Stimulated activated CD8-positive, alpha-beta memory T cell treated with anti-CD3 and anti-CD28 coated beads, Interleukin-4, amount 100 ng/mL, for 48 hours (primary cell): ENCODE measurements around the gene CEACAM7.
"Not testable (repeated sequence)": the region's sequence is repeated elsewhere in the genome, so short reads cannot be mapped to it uniquely, and the experiment has no call there.

Source experiments
- DNase-seq: peaks from one replicate; pipeline ENCODE4 v3.0.0-alpha.2; 2020

CEACAM7 gene

GRCh38 chr19:41688098-41688497 lies at the start of gene CEACAM7:
Gene CEACAM7 (minus strand): TSS chr19:41688270. CDS start chr19:41688165, 105 bp downstream.
- no peak for DNase-seq

- no peak for DNase-seq
These were observed 47.1 kb upstream of the CEACAM7 start for GRCh38 chr19:41735071-41735600.

GRCh38 chr19:41734585-41734984 lies 46.5 kb upstream of the CEACAM7 start:
- DNase-seq: no peak

- no peak for DNase-seq
These were observed 46.1 kb upstream of the CEACAM7 start for GRCh38 chr19:41734156-41734555.

- no peak for DNase-seq
These were observed 38.4 kb upstream of the CEACAM7 start for GRCh38 chr19:41726493-41726892.

GRCh38 chr19:41720103-41720502 lies 32.0 kb upstream of the CEACAM7 start:
- DNase-seq: no peak

- DNase-seq: no peak
These were observed 30.7 kb upstream of the CEACAM7 start for GRCh38 chr19:41718761-41719160.

- DNase-seq: no peak
These were observed 26.5 kb upstream of the CEACAM7 start for GRCh38 chr19:41714598-41714997.

GRCh38 chr19:41711376-41712261 lies 23.5 kb upstream of the CEACAM7 start:
- no peak for DNase-seq

- DNase-seq: no peak
These were observed 22.0 kb upstream of the CEACAM7 start for GRCh38 chr19:41709951-41710645.

GRCh38 chr19:41709516-41709915 lies 21.4 kb upstream of the CEACAM7 start:
- not testable (repeated sequence) for DNase-seq

- DNase-seq: no peak
These were observed 20.4 kb upstream of the CEACAM7 start, which contains the start of gene CEACAM5 for GRCh38 chr19:41708481-41708880. Gene CEACAM5 (plus strand): TSS chr19:41708626. CDS start chr19:41708732, 106 bp downstream.

GRCh38 chr19:41707871-41708371 lies 19.9 kb upstream of the CEACAM7 start:
- no peak for DNase-seq

- DNase-seq: no peak
These were observed 19.4 kb upstream of the CEACAM7 start for GRCh38 chr19:41707502-41707812.

GRCh38 chr19:41706741-41707501 lies 18.9 kb upstream of the CEACAM7 start:
- DNase-seq: peak; percentile 83

GRCh38 chr19:41705393-41706174 lies 17.5 kb upstream of the CEACAM7 start:
- peak; percentile 62 for DNase-seq

- no peak for DNase-seq
These were observed 15.7 kb upstream of the CEACAM7 start for GRCh38 chr19:41703602-41704293.

GRCh38 chr19:41702171-41702651 lies 14.1 kb upstream of the CEACAM7 start:
- DNase-seq: no peak

- peak; percentile 32 for DNase-seq
These were observed 13.5 kb upstream of the CEACAM7 start for GRCh38 chr19:41701401-41702075.

GRCh38 chr19:41700381-41701195 lies 12.5 kb upstream of the CEACAM7 start:
- no peak for DNase-seq
